Measurements from ENCODE around the gene ZCCHC18. TPM values are rescaled to one million over a fixed set of nuclear protein-coding genes. Genes with fewer than 3 reads are reported as not detected.

The ZCCHC18 gene
- total RNA-seq, 4 donors from 2014 or later, result 0.16 to 0.51 (median 0.42) TPM; not detected in 1

GRCh38 chrX:104137496-104137895 is 25.2 kb downstream of the ZCCHC18 start:
- intact Hi-C loops (cut with DNase I; ENCODE audit: low total_unique reads), result no loop called here
- DNase-seq (ENCODE audit: low spot score in 2 of 2), result no peak
- no peak overlapping the region for H3K4me3 ChIP-seq (ENCODE audit: low read depth, poor library complexity, severe bottlenecking)
- 67 to 73% methylated on average over 2 to 3 of the region's 3 CpGs for WGBS, 2 donors
- no peak for TF ChIP-seq CTCF (IDR thresholded peaks at IDR 0.05)

GRCh38 chrX:104141087-104141760 is 28.9 kb downstream of the ZCCHC18 start:
- intact Hi-C loops (cut with DNase I; ENCODE audit: low total_unique reads), result no loop called here
- H3K4me3 ChIP-seq (ENCODE audit: low read depth, poor library complexity, severe bottlenecking), result no peak overlapping the region
- WGBS, 2 donors, result 87 to 93% methylated on average over 8 of the region's 8 CpGs
- no peak for DNase-seq (ENCODE audit: low spot score in 2 of 2)
- TF ChIP-seq CTCF (IDR thresholded peaks at IDR 0.05), result no peak

- no peak for DNase-seq (ENCODE audit: low spot score in 2 of 2)
- 24 to 29% methylated on average over 1 of the region's 1 CpG for WGBS, 2 donors
- intact Hi-C loops (cut with DNase I; ENCODE audit: low total_unique reads), result no loop called here
- TF ChIP-seq CTCF (IDR thresholded peaks at IDR 0.05) (no peak), POLR2A (IDR thresholded peaks at IDR 0.05) (no peak)
- H3K4me3 ChIP-seq (ENCODE audit: low read depth, poor library complexity, severe bottlenecking), result no peak overlapping the region
Measured at GRCh38 chrX:104151037-104151436, 38.7 kb downstream of the ZCCHC18 start.

DNA sequence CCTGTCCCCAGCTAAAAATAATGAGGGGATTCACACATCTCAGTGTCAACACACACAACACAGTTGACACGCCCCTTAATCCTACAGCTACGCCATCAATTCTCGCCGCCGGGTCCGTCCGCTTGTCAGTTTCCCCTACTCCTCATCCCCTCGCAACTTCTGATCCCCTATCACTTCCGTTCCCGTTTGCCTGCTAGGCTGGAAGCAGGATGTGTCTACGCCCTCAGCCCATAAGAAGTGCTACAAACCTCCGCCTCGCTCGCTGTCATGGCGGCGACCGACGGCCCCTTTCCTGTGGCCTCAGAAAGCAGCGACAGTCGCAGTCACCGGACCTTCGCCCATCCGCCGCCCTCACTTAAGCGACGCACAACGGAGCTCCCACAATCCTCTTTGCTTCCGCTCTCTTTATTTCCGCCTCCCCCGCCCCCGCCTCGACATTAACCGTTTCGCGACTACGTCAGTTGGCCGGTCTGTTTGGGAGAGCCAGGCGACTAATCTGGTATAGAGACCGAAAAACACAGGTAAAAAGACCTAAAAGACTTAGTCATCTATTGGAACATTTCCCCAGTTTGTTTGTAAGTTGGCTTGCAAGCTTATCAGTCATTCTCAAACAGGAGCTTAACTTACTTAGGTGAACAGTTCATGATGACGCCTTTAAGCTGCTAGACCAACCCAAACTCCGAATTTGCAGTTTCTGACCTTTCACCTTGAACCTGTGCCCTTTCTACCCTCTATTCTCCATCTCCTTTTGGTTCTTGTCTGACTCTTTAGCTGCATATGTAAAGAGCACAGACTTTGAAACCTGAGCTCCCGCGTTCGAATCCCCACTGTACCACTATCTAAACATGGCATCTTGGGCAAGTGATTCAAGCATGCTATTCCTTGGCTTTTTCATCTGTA is 44.6 kb downstream of the ZCCHC18 start, which contains the start of gene SLC25A53:
Gene SLC25A53 (minus strand): TSS at position 380 of the 900 bp plus-strand sequence. CDS start 51,752 bp downstream, outside the sequence.
- intact Hi-C loops (cut with DNase I; ENCODE audit: low total_unique reads), result no loop called here
- 1 to 42% methylated on average over 40 to 44 of the region's 44 CpGs for WGBS, 2 donors
- TF ChIP-seq POLR2A (IDR thresholded peaks at IDR 0.05) (no peak), CTCF (IDR thresholded peaks at IDR 0.05) (no peak)
- DNase-seq (ENCODE audit: low spot score in 2 of 2), result peak; percentile 60 to 94
- peak within 1 kb of the TSS; percentile 25 for H3K4me3 ChIP-seq (ENCODE audit: low read depth, poor library complexity, severe bottlenecking)

Other genes with a start within 250 kb of the ZCCHC18 start
- gene TMSB15B, start 149.9 kb upstream of the ZCCHC18 start, total RNA-seq, result 10 to 100 TPM in 1 of 4 donors, 1 to 10 TPM in 2, not detected in 1; 1.1 to 12.1 (median 2.9) TPM
- not detected for gene H2BW1, start 98.8 kb upstream of the ZCCHC18 start, total RNA-seq
- gene H2BW2, start 72.6 kb upstream of the ZCCHC18 start, total RNA-seq, result not detected
- gene TMSB15C, start 36.3 kb upstream of the ZCCHC18 start, total RNA-seq, result 1 to 10 TPM in 1 of 4 donors, under 1 TPM in 3; 0.08 to 1.0 (median 0.62) TPM
- 1 to 10 TPM; 3.7 to 7.5 (median 5.9) TPM for gene SLC25A53, start 44.5 kb downstream of the ZCCHC18 start, total RNA-seq
- 10 to 100 TPM; 11.5 to 14.7 (median 14.6) TPM for gene FAM199X, start 53.9 kb downstream of the ZCCHC18 start, total RNA-seq
- gene ESX1, start 142.4 kb downstream of the ZCCHC18 start, total RNA-seq, result not detected